Activated T-helper 1 cell treated with Interleukin-2 at 50 U/mL for 16 hours (primary cell): ENCODE data around the gene ADRA2C.

ENCODE experiments used
- DNase-seq: peaks from one replicate; pipeline ENCODE4 v3.0.0-alpha.2; 2020; ENCODE audit warnings: low read depth

Gene ADRA2C

GRCh38 chr4:3733195-3733594 is 33.0 kb upstream of the ADRA2C start:
- no peak for DNase-seq

- DNase-seq: no peak
Observed at GRCh38 chr4:3735196-3735595, 31.0 kb upstream of the ADRA2C start.

DNA sequence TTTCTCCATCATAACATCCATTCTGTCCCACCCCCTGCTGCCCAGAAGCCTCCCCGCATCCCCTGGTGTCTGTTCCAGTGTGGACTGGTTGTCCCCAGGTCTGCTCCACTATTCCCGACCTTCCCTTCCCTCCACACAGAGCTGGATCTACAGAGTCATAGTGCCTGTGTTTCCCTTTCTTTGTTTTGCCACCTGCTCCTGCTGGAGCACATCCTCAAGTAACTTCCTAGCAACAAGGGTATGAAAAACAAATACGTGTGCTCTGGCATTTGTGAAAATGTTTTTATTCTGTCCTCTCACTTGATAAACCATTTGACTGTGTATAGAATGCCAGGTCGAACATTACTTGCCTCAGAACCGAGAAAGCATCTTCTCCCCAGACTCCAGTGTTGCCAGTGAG is 29.9 kb upstream of the ADRA2C start:
- DNase-seq: no peak

DNA sequence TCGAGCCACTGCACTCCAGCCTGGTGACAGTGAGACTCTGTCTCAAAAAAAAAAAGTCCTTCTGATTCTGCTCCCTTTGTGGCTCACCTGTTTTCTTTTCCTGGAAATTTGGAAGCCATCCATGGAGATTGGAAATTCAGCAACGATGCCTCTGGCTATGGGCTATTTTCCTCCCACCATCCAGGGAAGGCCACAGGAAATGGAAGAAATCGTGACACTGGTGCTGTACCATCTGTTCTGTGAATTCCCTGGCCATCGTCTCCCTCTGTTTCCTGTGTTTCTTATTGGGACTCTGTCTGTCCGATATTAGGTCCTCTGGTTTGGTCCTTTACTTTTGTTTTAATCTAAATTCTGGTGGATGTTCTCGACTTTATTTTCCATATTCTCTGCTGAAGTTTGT is 29.4 kb upstream of the ADRA2C start:
- no peak for DNase-seq

- no peak for DNase-seq
Observed at GRCh38 chr4:3739577-3739976, 26.6 kb upstream of the ADRA2C start.

GRCh38 chr4:3740256-3740655 is 25.9 kb upstream of the ADRA2C start:
- no peak for DNase-seq

- DNase-seq: no peak
Observed at GRCh38 chr4:3741217-3742011, 24.8 kb upstream of the ADRA2C start.

- no peak for DNase-seq
Observed at GRCh38 chr4:3742610-3743009, 23.6 kb upstream of the ADRA2C start.

DNA sequence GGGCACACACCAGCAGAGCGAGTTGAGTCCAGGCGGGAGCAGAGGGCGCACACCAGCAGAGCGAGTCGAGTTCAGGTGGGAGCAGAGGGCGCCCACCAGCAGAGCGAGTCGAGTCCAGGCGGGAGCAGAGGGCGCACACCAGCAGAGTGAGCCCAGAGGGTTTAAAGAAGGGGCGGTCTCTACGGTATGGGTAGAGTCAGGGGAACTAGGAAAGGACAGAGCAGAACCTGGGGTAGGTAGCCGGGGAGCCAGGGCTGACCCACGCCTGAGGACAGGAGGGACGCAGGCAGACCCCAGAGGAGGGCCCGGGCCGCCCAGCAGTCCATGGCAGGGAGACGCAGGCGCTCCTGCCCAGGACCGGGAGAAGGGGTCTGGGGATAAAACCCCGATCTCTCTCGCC is 22.0 kb upstream of the ADRA2C start:
- DNase-seq: no peak

- DNase-seq: no peak
Observed at GRCh38 chr4:3744901-3745300, 21.3 kb upstream of the ADRA2C start.

DNA sequence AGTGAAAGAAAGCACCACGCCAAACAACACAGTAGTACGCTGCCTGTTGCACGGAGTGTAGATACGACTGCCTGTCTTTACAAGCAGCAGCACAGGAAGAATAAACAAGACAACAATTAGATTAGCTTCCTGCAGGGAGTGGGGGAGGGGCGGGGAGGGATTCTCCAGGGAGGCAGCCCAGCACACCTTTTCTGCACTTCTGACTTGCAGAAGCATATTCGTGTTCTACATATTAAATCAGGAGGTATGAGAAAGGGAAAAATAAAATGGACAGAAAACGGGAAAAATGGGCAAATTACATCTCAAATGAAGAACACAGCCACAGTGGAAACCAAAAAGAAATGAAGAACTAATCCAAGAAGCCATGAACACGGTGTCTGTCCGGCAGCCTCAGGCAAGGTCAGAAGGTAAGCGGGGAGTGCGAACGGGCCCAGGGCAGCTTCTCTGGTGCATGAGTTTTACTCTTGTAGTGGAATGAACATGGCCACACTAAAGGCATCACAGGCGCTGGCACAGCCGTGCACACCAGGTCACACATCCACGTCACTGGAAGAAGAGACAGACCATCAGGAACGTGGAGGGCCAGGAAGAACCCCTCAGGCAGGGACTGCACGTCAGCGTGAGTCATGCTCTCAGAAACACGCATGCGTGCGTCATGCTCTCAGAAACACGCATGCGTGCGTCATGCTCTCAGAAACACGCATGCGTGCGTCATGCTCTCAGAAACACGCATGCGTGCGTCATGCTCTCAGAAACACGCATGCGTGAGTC is 20.1 kb upstream of the ADRA2C start:
- no peak for DNase-seq

- DNase-seq: no peak
Observed at GRCh38 chr4:3746701-3747580, 19.2 kb upstream of the ADRA2C start.

DNA sequence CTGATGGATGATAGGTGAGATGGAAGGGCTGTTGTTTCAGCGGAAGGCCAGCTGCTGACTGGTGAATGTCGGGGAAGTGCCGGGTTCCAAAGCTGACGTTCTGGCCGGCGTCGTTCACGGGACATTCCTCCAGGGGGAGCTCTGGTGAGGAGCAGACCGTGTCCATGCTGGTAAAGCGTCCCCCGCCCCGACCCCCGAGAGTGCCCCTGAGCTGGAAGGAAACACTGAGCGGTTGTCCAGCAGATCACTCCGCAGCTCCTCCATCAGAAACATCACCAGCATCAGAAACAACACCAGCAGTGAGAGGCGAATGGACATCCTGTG is 18.6 kb upstream of the ADRA2C start:
- no peak for DNase-seq

- DNase-seq: no peak
Observed at GRCh38 chr4:3748136-3748898, 17.9 kb upstream of the ADRA2C start.

DNA sequence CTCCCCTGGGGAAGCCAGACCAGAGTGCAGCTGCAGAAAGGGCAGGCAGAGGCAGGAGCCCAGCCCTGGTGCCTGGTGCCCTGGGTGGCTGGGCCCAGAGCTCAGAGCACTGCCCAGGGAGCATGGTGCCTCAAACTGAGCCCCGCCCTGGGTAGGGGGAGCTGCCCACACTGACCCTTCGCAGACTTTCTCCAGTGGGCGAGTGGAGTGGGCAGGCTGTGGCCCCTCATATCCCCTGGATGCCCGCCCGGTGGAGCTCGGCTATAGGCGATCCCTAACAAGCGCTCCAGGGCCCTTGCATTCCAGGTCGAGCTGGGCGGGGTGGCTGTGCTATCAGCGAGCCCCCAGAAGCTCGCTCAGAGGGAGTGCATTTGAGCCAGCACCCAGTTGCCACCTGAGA is 17.1 kb upstream of the ADRA2C start:
- no peak for DNase-seq

DNA sequence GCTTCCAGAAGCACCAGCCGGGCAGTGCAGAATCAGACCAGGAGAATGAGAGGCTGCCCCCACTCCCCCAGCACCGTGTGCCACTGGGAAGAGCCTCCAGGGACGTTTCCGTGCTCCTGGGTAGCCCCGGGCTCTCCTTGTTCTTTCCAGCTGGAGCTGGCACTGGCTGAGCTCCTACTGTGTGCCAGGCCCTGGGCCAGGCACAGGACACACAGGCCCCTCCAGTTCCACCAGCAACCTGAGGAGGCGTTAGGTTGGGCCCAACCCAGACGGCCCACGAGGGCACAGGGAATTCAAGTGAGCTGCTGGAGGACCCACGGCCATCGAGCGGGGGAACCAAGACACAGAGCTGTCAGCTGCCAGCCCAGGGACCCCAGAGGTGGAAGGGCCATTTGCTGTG is 15.9 kb upstream of the ADRA2C start:
- DNase-seq: no peak

- DNase-seq: no peak
Observed at GRCh38 chr4:3752022-3752421, 14.2 kb upstream of the ADRA2C start.

DNA sequence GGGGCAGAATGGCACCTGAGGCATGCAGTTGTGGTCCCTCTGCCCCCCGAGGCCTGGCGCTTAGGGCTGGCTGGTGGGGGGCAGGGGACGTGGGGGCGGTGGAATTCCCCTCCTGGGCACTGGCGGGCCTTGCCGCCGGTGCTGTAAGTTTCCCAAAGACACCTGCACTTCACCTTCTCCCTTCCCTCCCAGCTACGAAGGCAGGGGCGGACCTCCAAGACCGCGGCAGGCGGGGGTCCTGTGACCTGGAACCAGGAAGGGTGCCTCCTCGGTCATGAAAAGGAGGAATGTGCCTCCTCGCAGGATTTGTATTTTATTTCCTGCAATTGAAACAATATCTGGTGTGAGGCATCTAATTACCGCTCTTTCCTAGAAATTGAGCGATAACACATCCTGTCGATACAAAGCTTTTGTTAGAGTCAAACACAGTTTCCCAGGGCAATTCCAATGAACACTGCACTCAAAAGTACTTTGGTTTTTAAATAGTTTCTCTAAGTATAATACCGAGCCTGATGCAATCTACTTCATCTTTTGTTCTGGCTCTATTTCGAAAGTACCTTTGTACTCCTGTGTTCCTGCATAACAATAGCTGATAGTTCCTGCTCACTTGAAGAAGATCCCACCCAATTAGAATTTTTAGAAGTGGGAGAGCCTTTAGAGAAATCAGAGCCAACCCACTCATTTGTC is 12.3 kb upstream of the ADRA2C start:
- DNase-seq: no peak

DNA sequence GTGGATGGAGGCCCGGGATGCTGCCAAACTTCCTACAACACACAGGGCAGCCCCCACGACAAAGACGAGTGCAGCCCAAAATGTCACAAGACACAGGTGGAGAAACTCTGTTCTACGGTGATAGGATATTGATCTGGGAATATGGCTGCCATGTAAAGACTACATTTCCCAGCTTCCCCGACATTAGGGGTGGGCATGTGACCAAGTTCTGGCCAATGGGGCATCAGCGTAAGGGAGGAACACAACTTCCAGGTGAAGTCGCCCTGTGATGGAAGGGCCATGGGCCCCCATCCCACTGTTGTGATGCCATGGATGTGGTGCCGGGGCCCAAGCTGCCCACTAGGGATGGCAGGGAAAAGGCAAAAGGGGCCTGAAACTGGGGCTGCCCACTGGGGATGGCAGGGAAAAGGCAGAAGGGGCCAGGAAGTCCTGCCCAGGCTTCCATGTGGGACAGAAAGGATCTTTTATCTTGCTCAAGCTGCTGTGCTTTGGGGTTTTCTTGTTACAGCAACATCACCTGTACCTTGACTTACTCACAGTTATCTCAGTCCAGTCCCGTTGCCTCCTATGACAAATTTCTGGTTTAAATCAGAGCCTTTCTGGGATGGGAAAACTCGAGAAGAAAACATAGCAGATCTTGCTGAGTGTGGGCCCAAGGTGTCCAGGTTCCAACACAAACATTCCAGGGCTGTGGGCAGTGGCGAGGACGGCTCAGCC is 9.7 kb upstream of the ADRA2C start:
- no peak for DNase-seq

- DNase-seq: no peak
Observed at GRCh38 chr4:3759236-3759635, 6.9 kb upstream of the ADRA2C start.

- DNase-seq: no peak
Observed at GRCh38 chr4:3760346-3760745, 5.8 kb upstream of the ADRA2C start.
